Activated T-cell treated with anti-CD3 and anti-CD28 coated beads, Interleukin-2, amount 50 U/mL, for 24 hours (primary cell): ENCODE measurements around the gene SIGLEC6.
"Not testable (repeated sequence)": the region's sequence is repeated elsewhere in the genome, so short reads cannot be mapped to it uniquely, and the experiment has no call there.

Source experiments
- DNase-seq: peaks from one replicate; pipeline ENCODE4 v3.0.0-alpha.2; 2020
- H3K27ac Mint-ChIP-seq: 2 replicates; pipeline ENCODE4 v1.8.0; 2020; ENCODE audit warnings: mild to moderate bottlenecking, mixed read lengths
- H3K27me3 Mint-ChIP-seq: 2 replicates; pipeline ENCODE4 v1.8.0; 2020; ENCODE audit warnings: mixed read lengths
- H3K36me3 Mint-ChIP-seq: 2 replicates; pipeline ENCODE4 v1.8.0; 2020; ENCODE audit warnings: low read depth, mixed read lengths
- H3K4me1 Mint-ChIP-seq: 2 replicates; pipeline ENCODE4 v1.8.0; 2020; ENCODE audit warnings: low read depth, mixed read lengths
- H3K4me3 Mint-ChIP-seq: 2 replicates; pipeline ENCODE4 v1.8.0; 2020; ENCODE audit warnings: mild to moderate bottlenecking, moderate library complexity, mixed read lengths
- H3K9me3 Mint-ChIP-seq: 2 replicates; pipeline ENCODE4 v1.8.0; 2020; ENCODE audit warnings: mixed read lengths

SIGLEC6 gene

GRCh38 chr19:51508059-51508733 lies 23.3 kb downstream of the SIGLEC6 start:
- Mint-ChIP-seq H3K4me3 (no peak overlapping the region), H3K9me3 (peaks cover 8% of the 10 kb centered on the region), H3K27ac (no peak overlapping the region), H3K27me3 (peaks cover 28% of the 10 kb centered on the region), H3K36me3 (no peaks in the 10 kb centered on the region), H3K4me1 (peaks cover 10% of the 10 kb centered on the region)
- no peak for DNase-seq

GRCh38 chr19:51507640-51508058 lies 23.8 kb downstream of the SIGLEC6 start:
- H3K27ac Mint-ChIP-seq = no peak overlapping the region
- H3K4me1 Mint-ChIP-seq = peaks cover 10% of the 10 kb centered on the region
- H3K4me3 Mint-ChIP-seq = no peak overlapping the region
- no peaks in the 10 kb centered on the region for H3K36me3 Mint-ChIP-seq
- H3K27me3 Mint-ChIP-seq = peaks cover 23% of the 10 kb centered on the region
- peaks cover 8% of the 10 kb centered on the region for H3K9me3 Mint-ChIP-seq
- DNase-seq = no peak

- Mint-ChIP-seq H3K27ac (no peak overlapping the region), H3K36me3 (no peaks in the 10 kb centered on the region), H3K9me3 (peaks cover 8% of the 10 kb centered on the region), H3K4me3 (no peak overlapping the region), H3K4me1 (peaks cover 10% of the 10 kb centered on the region), H3K27me3 (peaks cover 18% of the 10 kb centered on the region)
- no peak for DNase-seq
These were observed 24.3 kb downstream of the SIGLEC6 start for GRCh38 chr19:51507192-51507591.

GRCh38 chr19:51505904-51506303 lies 25.6 kb downstream of the SIGLEC6 start:
- DNase-seq = no peak
- no peak overlapping the region for H3K27ac Mint-ChIP-seq
- H3K4me3 Mint-ChIP-seq = no peak overlapping the region
- no peaks in the 10 kb centered on the region for H3K36me3 Mint-ChIP-seq
- H3K4me1 Mint-ChIP-seq = peaks cover 14% of the 10 kb centered on the region
- peaks cover 9% of the 10 kb centered on the region for H3K27me3 Mint-ChIP-seq
- H3K9me3 Mint-ChIP-seq = peaks cover 8% of the 10 kb centered on the region

- Mint-ChIP-seq H3K27ac (no peak overlapping the region), H3K9me3 (peaks cover 8% of the 10 kb centered on the region), H3K4me1 (peaks cover 11% of the 10 kb centered on the region), H3K36me3 (no peaks in the 10 kb centered on the region), H3K4me3 (no peak overlapping the region), H3K27me3 (peaks cover 3% of the 10 kb centered on the region)
- DNase-seq = no peak
These were observed 27.6 kb downstream of the SIGLEC6 start for GRCh38 chr19:51503896-51504295.

- Mint-ChIP-seq H3K27me3 (peaks cover under 1% of the 10 kb centered on the region), H3K27ac (no peak overlapping the region), H3K9me3 (peaks cover 8% of the 10 kb centered on the region), H3K4me3 (no peak overlapping the region), H3K36me3 (no peaks in the 10 kb centered on the region), H3K4me1 (peaks cover 11% of the 10 kb centered on the region)
- no peak for DNase-seq
These were observed 28.1 kb downstream of the SIGLEC6 start for GRCh38 chr19:51503286-51503817.

- peak within 1 kb of the TSS; percentile 40 for H3K4me3 Mint-ChIP-seq
- no peak for DNase-seq
- peak within 1 kb of the TSS; percentile 53 for H3K27ac Mint-ChIP-seq
These were observed 29.7 kb downstream of the SIGLEC6 start, which contains the start of gene SIGLEC12 for GRCh38 chr19:51501594-51502263. Gene SIGLEC12, minus strand, starts transcription at chr19:51501800. Its CDS starts 67 bp downstream, at chr19:51501733.

GRCh38 chr19:51500931-51501330 lies 30.5 kb downstream of the SIGLEC6 start:
- not testable (repeated sequence) for H3K4me3 Mint-ChIP-seq, DNase-seq, H3K27me3 Mint-ChIP-seq, H3K9me3 Mint-ChIP-seq, H3K36me3 Mint-ChIP-seq
- peak overlapping the region; percentile 53 for H3K27ac Mint-ChIP-seq
- H3K4me1 Mint-ChIP-seq = peaks cover 11% of the 10 kb centered on the region

More at GRCh38 chr19:51501594-51502263, 29.7 kb downstream of the SIGLEC6 start, which contains the start of gene SIGLEC12:
- Mint-ChIP-seq H3K27me3 (peaks cover 4% of the 10 kb centered on the region), H3K4me1 (peaks cover 11% of the 10 kb centered on the region), H3K9me3 (peaks cover 8% of the 10 kb centered on the region), H3K36me3 (no peaks in the 10 kb centered on the region)

GRCh38 chr19:51497666-51498065 lies 33.8 kb downstream of the SIGLEC6 start:
- Mint-ChIP-seq H3K4me1 (peaks cover 15% of the 10 kb centered on the region), H3K27ac (no peak overlapping the region), H3K9me3 (no peaks in the 10 kb centered on the region), H3K4me3 (no peak overlapping the region), H3K36me3 (no peaks in the 10 kb centered on the region), H3K27me3 (peaks cover 21% of the 10 kb centered on the region)
- no peak for DNase-seq

- no peak for DNase-seq
- no peaks in the 10 kb centered on the region for H3K36me3 Mint-ChIP-seq
- peaks cover 21% of the 10 kb centered on the region for H3K4me1 Mint-ChIP-seq
- peaks cover 2% of the 10 kb centered on the region for H3K9me3 Mint-ChIP-seq
- no peak overlapping the region for H3K27ac Mint-ChIP-seq
- H3K4me3 Mint-ChIP-seq = no peak overlapping the region
- peaks cover 27% of the 10 kb centered on the region for H3K27me3 Mint-ChIP-seq
These were observed 37.7 kb downstream of the SIGLEC6 start for GRCh38 chr19:51493776-51494175.

- Mint-ChIP-seq H3K4me3 (no peak overlapping the region), H3K9me3 (peaks cover 2% of the 10 kb centered on the region), H3K36me3 (no peaks in the 10 kb centered on the region), H3K4me1 (peaks cover 30% of the 10 kb centered on the region), H3K27ac (no peak overlapping the region), H3K27me3 (peaks cover 23% of the 10 kb centered on the region)
- no peak for DNase-seq
These were observed 39.9 kb downstream of the SIGLEC6 start for GRCh38 chr19:51491586-51491985.

- Mint-ChIP-seq H3K4me1 (peaks cover 30% of the 10 kb centered on the region), H3K4me3 (no peak overlapping the region), H3K27ac (no peak overlapping the region), H3K9me3 (peaks cover 5% of the 10 kb centered on the region), H3K36me3 (no peaks in the 10 kb centered on the region), H3K27me3 (peaks cover 21% of the 10 kb centered on the region)
- DNase-seq = no peak
These were observed 40.8 kb downstream of the SIGLEC6 start for GRCh38 chr19:51490676-51491075.

- Mint-ChIP-seq H3K36me3 (no peaks in the 10 kb centered on the region), H3K4me3 (peak overlapping the region; percentile 29)
These were observed 42.4 kb downstream of the SIGLEC6 start for GRCh38 chr19:51489113-51489512.

GRCh38 chr19:51488491-51488890 lies 43.0 kb downstream of the SIGLEC6 start:
- H3K4me3 Mint-ChIP-seq = no peak overlapping the region
- no peaks in the 10 kb centered on the region for H3K36me3 Mint-ChIP-seq
- peaks cover 33% of the 10 kb centered on the region for H3K27me3 Mint-ChIP-seq
- no peak overlapping the region for H3K27ac Mint-ChIP-seq
- H3K9me3 Mint-ChIP-seq = peaks cover 5% of the 10 kb centered on the region
- no peak for DNase-seq
- H3K4me1 Mint-ChIP-seq = peaks cover 30% of the 10 kb centered on the region

More at GRCh38 chr19:51489113-51489512, 42.4 kb downstream of the SIGLEC6 start:
- H3K4me1 Mint-ChIP-seq = peaks cover 30% of the 10 kb centered on the region
- peak overlapping the region; percentile 85 for H3K27ac Mint-ChIP-seq
- H3K9me3 Mint-ChIP-seq = peaks cover 5% of the 10 kb centered on the region
- DNase-seq = no peak
- peaks cover 32% of the 10 kb centered on the region for H3K27me3 Mint-ChIP-seq
